DOHH2 (cell line): ENCODE data around the gene ABR.

Experiments used
- H3F3A ChIP-seq: fragments of 200-600 bp; sonication (generic), shearing (Covaris generic); 2 replicates; pipeline ENCODE4 v1.6.0; 2016; ENCODE audit warnings: antibody characterized with exemption, mild to moderate bottlenecking; ENCODE audit not compliant: control insufficient read depth, insufficient read depth
- H3K27ac ChIP-seq: fragments of 200-600 bp; sonication (generic); 2 replicates; pipeline ENCODE4 v1.5.1; 2014; ENCODE audit warnings: low read depth, mild to moderate bottlenecking, low read length, moderate library complexity
- H3K27me3 ChIP-seq: fragments of 200-600 bp; sonication (generic); 2 replicates; pipeline ENCODE4 v1.6.1; 2014; ENCODE audit warnings: mild to moderate bottlenecking, low read length, mixed read lengths; ENCODE audit not compliant: control insufficient read depth
- H3K36me3 ChIP-seq: fragments of 200-600 bp; sonication (generic); 2 replicates; pipeline ENCODE4 v1.6.1; 2014; ENCODE audit warnings: mild to moderate bottlenecking, low read length, moderate library complexity, mixed read lengths; ENCODE audit not compliant: control insufficient read depth
- H3K4me1 ChIP-seq: fragments of 200-600 bp; sonication (generic); 2 replicates; pipeline ENCODE4 v1.6.1; 2014; ENCODE audit warnings: mild to moderate bottlenecking, low read length, mixed read lengths; ENCODE audit not compliant: control insufficient read depth
- H3K4me2 ChIP-seq: fragments of 200-600 bp; sonication (generic); 2 replicates; pipeline ENCODE4 v1.6.0; 2014; ENCODE audit warnings: mild to moderate bottlenecking, low read length, moderate library complexity
- H3K4me3 ChIP-seq: fragments of 200-600 bp; sonication (generic); 2 replicates; pipeline ENCODE4 v1.5.1; 2014; ENCODE audit warnings: mild to moderate bottlenecking, low read length, mixed read lengths
- H3K79me2 ChIP-seq: fragments of 200-600 bp; sonication (generic); 2 replicates; pipeline ENCODE4 v1.6.1; 2014; ENCODE audit warnings: mild to moderate bottlenecking, low read length, mixed read lengths; ENCODE audit not compliant: control insufficient read depth
- H3K9me2 ChIP-seq: fragments of 200-600 bp; sonication (generic); replicated peaks from 2 replicates; pipeline ENCODE4 v1.6.1; 2014; ENCODE audit warnings: mild to moderate bottlenecking, low read length, mixed read lengths; ENCODE audit not compliant: control insufficient read depth
- H3K9me3 ChIP-seq: fragments of 200-600 bp; sonication (generic); 2 replicates; pipeline ENCODE4 v1.6.1; 2014; ENCODE audit warnings: antibody characterized with exemption, low read length, mixed read lengths; ENCODE audit not compliant: control insufficient read depth, insufficient read depth
- H4K20me1 ChIP-seq: fragments of 200-600 bp; sonication (generic); 2 replicates; pipeline ENCODE4 v1.6.0; 2014; ENCODE audit warnings: low read depth, mild to moderate bottlenecking, antibody characterized with exemption, low read length, moderate library complexity; ENCODE audit not compliant: control insufficient read depth, insufficient read depth
- EZH2phosphoT487 ChIP-seq: fragments of 200-600 bp; sonication (generic); IDR thresholded peaks from 2 replicates; pipeline ENCODE4 v1.6.1; 2017; ENCODE audit warnings: borderline replicate concordance, mild to moderate bottlenecking, antibody characterized with exemption, low read length, moderate library complexity, mixed read lengths
- TF ChIP-seq, protein P1 (sequence below): fragments of 200-600 bp; sonication (generic); IDR thresholded peaks from one replicate; pipeline ENCODE4 v1.5.1; 2014; ENCODE audit warnings: antibody characterized with exemption, mild to moderate bottlenecking, low read depth, low read length; ENCODE audit not compliant: poor library complexity, severe bottlenecking

The ABR gene

DNA sequence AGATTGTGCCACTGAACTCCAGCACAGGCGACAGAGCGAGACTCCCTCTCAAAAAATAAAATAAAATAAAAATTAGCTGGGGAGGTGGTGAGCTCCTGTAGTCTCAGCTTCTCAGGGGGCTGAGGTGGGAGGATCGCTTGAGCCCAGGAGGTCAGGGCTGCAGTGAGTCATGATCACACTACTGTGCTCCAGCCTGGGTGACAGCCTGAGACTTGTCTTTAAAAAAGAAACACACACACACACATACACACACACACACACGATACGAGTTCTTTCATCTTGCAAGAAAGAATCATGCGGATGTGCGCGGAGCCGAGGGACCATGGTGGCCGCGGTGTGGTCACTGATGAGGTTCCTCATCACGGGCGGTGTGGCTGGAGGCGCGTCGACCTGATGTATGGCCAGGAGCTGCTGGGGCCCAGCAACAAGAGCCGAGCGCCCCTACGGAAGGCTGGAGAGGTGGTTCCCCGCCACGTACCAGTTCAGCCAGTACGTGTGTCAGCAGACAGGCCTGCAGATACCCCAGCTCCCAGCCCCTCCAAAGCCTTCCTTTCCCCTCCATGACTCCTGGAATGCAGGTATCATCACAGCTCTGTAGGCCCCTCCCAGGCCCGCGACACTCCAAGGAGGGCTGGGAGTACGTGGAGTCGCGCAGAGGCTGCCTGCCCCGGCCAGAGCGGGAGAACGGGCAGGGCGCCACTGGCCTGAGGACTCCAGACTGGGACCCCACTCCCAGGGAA lies 220.9 kb downstream of the ABR start:
- H3K79me2 ChIP-seq = no peaks in the 10 kb centered on the region

DNA sequence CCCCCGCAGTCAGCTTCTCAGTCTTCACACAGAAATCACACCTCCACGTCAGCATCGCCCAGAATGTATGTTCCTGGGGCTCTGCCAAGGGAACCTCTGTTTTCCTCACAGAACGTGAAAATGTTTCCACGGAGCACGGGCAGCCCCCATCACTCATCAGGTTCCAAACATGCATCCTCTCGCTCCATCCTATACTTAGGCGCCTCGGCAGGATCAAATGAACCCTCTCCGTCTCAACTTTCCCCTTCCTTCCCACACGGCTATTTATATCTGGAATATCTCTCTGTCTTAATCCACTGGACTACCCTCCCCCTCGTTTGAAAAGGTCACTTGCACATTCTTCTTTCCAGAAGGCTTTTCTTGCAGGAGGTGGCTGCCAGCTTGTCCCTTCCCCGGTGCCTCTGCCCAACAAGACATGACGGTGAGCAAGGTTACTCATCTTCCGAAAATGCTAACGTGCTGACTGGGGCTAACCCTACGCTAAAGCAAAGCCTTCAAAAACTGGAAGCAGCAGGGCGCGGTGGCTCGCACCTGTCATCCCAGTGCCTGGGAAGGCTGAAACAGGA lies 221.8 kb downstream of the ABR start:
- Histone ChIP-seq H3K9me2 (no peaks in the 10 kb centered on the region), H3K27ac (no peak overlapping the region), H3K4me2 (no peak overlapping the region), H3K79me2 (no peaks in the 10 kb centered on the region), H3K4me1 (no peaks in the 10 kb centered on the region), H3K36me3 (no peaks in the 10 kb centered on the region), H3F3A (no peaks in the 10 kb centered on the region), H3K4me3 (no peak overlapping the region), H3K27me3 (no peaks in the 10 kb centered on the region), H4K20me1 (no peaks in the 10 kb centered on the region), H3K9me3 (no peaks in the 10 kb centered on the region)
- no peak for TF ChIP-seq EZH2phosphoT487
- TF ChIP-seq, protein P1, sequence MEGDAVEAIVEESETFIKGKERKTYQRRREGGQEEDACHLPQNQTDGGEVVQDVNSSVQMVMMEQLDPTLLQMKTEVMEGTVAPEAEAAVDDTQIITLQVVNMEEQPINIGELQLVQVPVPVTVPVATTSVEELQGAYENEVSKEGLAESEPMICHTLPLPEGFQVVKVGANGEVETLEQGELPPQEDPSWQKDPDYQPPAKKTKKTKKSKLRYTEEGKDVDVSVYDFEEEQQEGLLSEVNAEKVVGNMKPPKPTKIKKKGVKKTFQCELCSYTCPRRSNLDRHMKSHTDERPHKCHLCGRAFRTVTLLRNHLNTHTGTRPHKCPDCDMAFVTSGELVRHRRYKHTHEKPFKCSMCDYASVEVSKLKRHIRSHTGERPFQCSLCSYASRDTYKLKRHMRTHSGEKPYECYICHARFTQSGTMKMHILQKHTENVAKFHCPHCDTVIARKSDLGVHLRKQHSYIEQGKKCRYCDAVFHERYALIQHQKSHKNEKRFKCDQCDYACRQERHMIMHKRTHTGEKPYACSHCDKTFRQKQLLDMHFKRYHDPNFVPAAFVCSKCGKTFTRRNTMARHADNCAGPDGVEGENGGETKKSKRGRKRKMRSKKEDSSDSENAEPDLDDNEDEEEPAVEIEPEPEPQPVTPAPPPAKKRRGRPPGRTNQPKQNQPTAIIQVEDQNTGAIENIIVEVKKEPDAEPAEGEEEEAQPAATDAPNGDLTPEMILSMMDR = no peak

More for the DNA sequence above, 220.9 kb downstream of the ABR start:
- Histone ChIP-seq H3K4me2 (no peak overlapping the region), H3K27ac (no peak overlapping the region), H3K4me1 (no peaks in the 10 kb centered on the region), H4K20me1 (no peaks in the 10 kb centered on the region), H3K4me3 (no peak overlapping the region), H3K9me2 (no peaks in the 10 kb centered on the region), H3K9me3 (no peaks in the 10 kb centered on the region), H3K36me3 (no peaks in the 10 kb centered on the region), H3F3A (no peaks in the 10 kb centered on the region), H3K27me3 (no peaks in the 10 kb centered on the region)
- TF ChIP-seq EZH2phosphoT487 = no peak
- TF ChIP-seq, protein P1 = no peak

DNA sequence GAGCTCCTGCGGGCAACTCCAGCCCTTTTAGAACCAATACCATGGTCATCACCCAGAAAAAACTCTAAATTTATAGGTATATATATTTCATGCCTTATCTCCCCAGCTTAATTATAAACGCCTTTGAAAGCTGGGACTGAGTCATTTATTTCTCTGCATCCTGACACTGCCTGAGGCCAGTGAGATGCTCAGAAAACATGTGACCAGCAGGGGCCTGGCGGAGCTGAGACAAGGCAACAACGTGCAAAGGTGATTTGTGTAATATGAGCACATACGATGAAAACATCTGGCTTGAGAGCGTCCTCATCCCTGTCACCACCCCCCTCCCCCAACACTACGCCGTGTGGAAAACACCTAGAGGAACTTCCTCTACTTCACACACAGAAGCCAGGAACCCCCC lies 222.9 kb downstream of the ABR start:
- no peaks in the 10 kb centered on the region for H3K27me3 ChIP-seq
- no peak overlapping the region for H3K4me3 ChIP-seq
- H3K9me3 ChIP-seq = no peaks in the 10 kb centered on the region
- H3K4me2 ChIP-seq = no peak overlapping the region
- no peaks in the 10 kb centered on the region for H3F3A ChIP-seq
- H3K79me2 ChIP-seq = no peaks in the 10 kb centered on the region
- peaks cover 2% of the 10 kb centered on the region for H3K4me1 ChIP-seq
- no peak for TF ChIP-seq EZH2phosphoT487
- TF ChIP-seq, protein P1 = no peak
- H3K36me3 ChIP-seq = no peaks in the 10 kb centered on the region
- no peak overlapping the region for H3K27ac ChIP-seq
- no peaks in the 10 kb centered on the region for H4K20me1 ChIP-seq
- H3K9me2 ChIP-seq = no peaks in the 10 kb centered on the region
